HEK293T (cell line): ENCODE measurements around the gene OR2H2.

Experiments
- CTCF ChIA-PET: fragments of 350-600 bp; formaldehyde crosslinking; extraction: SDS; loops from one replicate; lab custom pipeline; 2021; ENCODE audit warnings: antibody characterized with exemption, inconsistent platforms; lab: Yijun Ruan, JAX
- POLR2A ChIA-PET: fragments of 350-600 bp; formaldehyde crosslinking; extraction: SDS; loops from one replicate; lab custom pipeline; 2020; ENCODE audit warnings: antibody characterized with exemption, inconsistent platforms; lab: Yijun Ruan, JAX
- DNase-seq: peaks from one replicate; pipeline ENCODE4 v3.0.0; 2012; ENCODE audit warnings: mixed read lengths; ENCODE audit errors: extremely low spot score
- ARNT ChIP-seq: fragments of 450-650 bp; IDR thresholded peaks from 2 replicates; pipeline ENCODE4 v1.6.1; 2017; ENCODE audit warnings: mild to moderate bottlenecking
- BHLHE40 ChIP-seq: fragments of 450-650 bp; IDR thresholded peaks from 2 replicates; pipeline ENCODE4 v1.6.1; 2016; ENCODE audit warnings: mild to moderate bottlenecking, moderate library complexity, borderline replicate concordance
- CTBP1 ChIP-seq: fragments of 450-650 bp; IDR thresholded peaks from 2 replicates; pipeline ENCODE4 v1.6.1; 2016; ENCODE audit warnings: borderline replicate concordance
- ELF4 ChIP-seq: fragments of 450-650 bp; IDR thresholded peaks from 2 replicates; pipeline ENCODE4 v1.6.1; 2017; ENCODE audit warnings: antibody characterized with exemption
- FOXA1 ChIP-seq: fragments of 450-650 bp; IDR thresholded peaks from 2 replicates; pipeline ENCODE4 v1.6.1; 2016; ENCODE audit warnings: mild to moderate bottlenecking
- FOXK2 ChIP-seq: fragments of 450-650 bp; IDR thresholded peaks from 2 replicates; pipeline ENCODE4 v1.6.1; 2016; ENCODE audit warnings: mild to moderate bottlenecking
- FOXM1 ChIP-seq: fragments of 450-650 bp; IDR thresholded peaks from 2 replicates; pipeline ENCODE4 v1.6.1; 2017; ENCODE audit warnings: mild to moderate bottlenecking, borderline replicate concordance
- HDGF ChIP-seq: fragments of 450-650 bp; IDR thresholded peaks from 2 replicates; pipeline ENCODE4 v1.6.1; 2017; ENCODE audit warnings: antibody characterized with exemption, borderline replicate concordance
- L3MBTL2 ChIP-seq: fragments of 450-650 bp; conservative IDR thresholded peaks from 2 replicates; pipeline ENCODE4 v1.6.1; 2016; ENCODE audit warnings: mild to moderate bottlenecking
- LEF1 ChIP-seq: fragments of 450-650 bp; IDR thresholded peaks from 2 replicates; pipeline ENCODE4 v1.6.1; 2017; ENCODE audit warnings: mild to moderate bottlenecking, borderline replicate concordance
- NFRKB ChIP-seq: fragments of 450-650 bp; IDR thresholded peaks from 2 replicates; pipeline ENCODE4 v1.6.1; 2016; ENCODE audit warnings: mild to moderate bottlenecking, moderate library complexity
- PKNOX1 ChIP-seq: fragments of 450-650 bp; IDR thresholded peaks from 2 replicates; pipeline ENCODE4 v1.6.1; 2016
- SP1 ChIP-seq: fragments of 450-650 bp; IDR thresholded peaks from 2 replicates; pipeline ENCODE4 v1.6.1; 2017
- SUZ12 ChIP-seq: fragments of 450-650 bp; IDR thresholded peaks from 2 replicates; pipeline ENCODE4 v1.6.1; 2016; ENCODE audit warnings: mild to moderate bottlenecking
- TARDBP ChIP-seq: fragments of 450-650 bp; IDR thresholded peaks from 2 replicates; pipeline ENCODE4 v1.6.1; 2016
- ZNF384 ChIP-seq: fragments of 450-650 bp; IDR thresholded peaks from 2 replicates; pipeline ENCODE4 v1.6.1; 2016

OR2H2 gene

GRCh38 chr6:29584821-29585220 is at the start of gene OR2H2:
OR2H2 (plus strand) TSS chr6:29585121; CDS start chr6:29587945, 2,824 bp downstream.
- CTCF ChIA-PET: no interaction called here
- POLR2A ChIA-PET: no interaction called here
- TF ChIP-seq FOXK2: no peak
- TF ChIP-seq HDGF: no peak
- TF ChIP-seq NFRKB: no peak
- no peak for DNase-seq

GRCh38 chr6:29537714-29538403 is 47.1 kb upstream of the OR2H2 start:
- CTCF ChIA-PET: no interaction called here
- POLR2A ChIA-PET: no interaction called here
- no peak for TF ChIP-seq ARNT
- no peak for TF ChIP-seq LEF1
- no peak for TF ChIP-seq PKNOX1
- TF ChIP-seq FOXK2: no peak
- TF ChIP-seq TARDBP: no peak
- no peak for TF ChIP-seq SUZ12
- TF ChIP-seq NFRKB: no peak
- no peak for TF ChIP-seq ZNF384
- TF ChIP-seq BHLHE40: no peak
- TF ChIP-seq FOXM1: no peak
- TF ChIP-seq FOXA1: no peak
- TF ChIP-seq L3MBTL2: no peak
- no peak for TF ChIP-seq CTBP1
- TF ChIP-seq ELF4: no peak
- no peak for TF ChIP-seq HDGF
- no peak for DNase-seq

GRCh38 chr6:29547573-29547972 is 37.3 kb upstream of the OR2H2 start:
- POLR2A ChIA-PET: no interaction called here
- CTCF ChIA-PET: no interaction called here
- DNase-seq: no peak
- TF ChIP-seq SP1 (no peak), HDGF (no peak), LEF1 (no peak), TARDBP (no peak), L3MBTL2 (no peak), ARNT (no peak), CTBP1 (no peak), NFRKB (no peak), BHLHE40 (no peak), FOXK2 (no peak)

- TF ChIP-seq FOXA1 (no peak), PKNOX1 (no peak), HDGF (no peak), FOXK2 (no peak)
- ChIA-PET POLR2A (no interaction called here), CTCF (no interaction called here)
- DNase-seq: peak; percentile 47
Observed at GRCh38 chr6:29552512-29553051, 32.3 kb upstream of the OR2H2 start.

GRCh38 chr6:29553268-29554057 is 31.5 kb upstream of the OR2H2 start:
- DNase-seq: peak; percentile 73
- ChIA-PET CTCF (no interaction called here), POLR2A (no interaction called here)
- peak; percentile 72 for TF ChIP-seq L3MBTL2
- TF ChIP-seq LEF1: no peak; the same call in 1 of the 2 replicates

- CTCF ChIA-PET: no interaction called here
- POLR2A ChIA-PET: interaction anchor here (0.8 kb wide), 1 partner anchor 10 kb away, joined by 3 read pairs; no protein-coding TSS in a partner anchor
- TF ChIP-seq CTBP1: no peak
- no peak for TF ChIP-seq FOXA1
- no peak for TF ChIP-seq FOXK2
- TF ChIP-seq HDGF: no peak
- no peak for TF ChIP-seq BHLHE40
- TF ChIP-seq SP1: no peak
- no peak for TF ChIP-seq L3MBTL2
- no peak for TF ChIP-seq ZNF384
- TF ChIP-seq FOXM1: no peak
- TF ChIP-seq ARNT: no peak
- no peak for TF ChIP-seq NFRKB
- no peak for TF ChIP-seq LEF1
- TF ChIP-seq SUZ12: no peak
- no peak for TF ChIP-seq ELF4
- TF ChIP-seq TARDBP: no peak
- no peak for TF ChIP-seq PKNOX1
- no peak for DNase-seq
Observed at GRCh38 chr6:29554764-29555163, 30.2 kb upstream of the OR2H2 start.
